ENCODE measurements around the gene ELMO1. TPM values are rescaled to one million over a fixed set of nuclear protein-coding genes. Genes with fewer than 3 reads are reported as not detected.

The ELMO1 gene
- total and polyA plus RNA-seq, 2 experiments from 2014 or later: 6.5 to 24.9 TPM

DNA sequence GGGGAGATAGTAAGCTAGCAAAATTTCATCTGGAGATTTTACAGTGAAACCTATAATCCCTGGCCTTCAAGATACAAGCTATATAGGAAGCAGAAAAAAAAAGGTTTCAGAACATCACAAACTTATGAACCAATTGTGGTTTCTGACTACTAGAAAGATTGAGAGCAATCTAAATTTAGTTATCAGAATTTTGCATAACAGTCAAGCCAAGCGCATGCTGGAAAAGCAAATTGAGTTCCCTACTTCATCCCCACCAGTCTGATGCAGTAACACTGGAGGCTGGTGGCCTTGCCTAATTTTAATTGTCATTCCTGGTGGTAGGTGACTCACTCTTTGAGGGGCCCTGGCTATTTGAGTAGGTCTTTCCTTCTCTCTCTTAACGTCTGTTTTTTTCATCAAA is 46.3 kb upstream of the ELMO1 start:
- DNase-seq (ENCODE audit: low spot score) (no peak), ATAC-seq (no peak)
- no peaks in the 10 kb centered on the region for H3K27me3 ChIP-seq (ENCODE audit: insufficient read depth)
- H3K27ac ChIP-seq (ENCODE audit: low read depth): no peak overlapping the region
- H3F3A ChIP-seq (replicated peaks; ENCODE audit: low read depth): no peaks in the 10 kb centered on the region
- 0 out of 2 replicates have a peak overlapping the region, but pooled peaks have one; percentile 8 for H2AFZ ChIP-seq
- H3K9me3 Mint-ChIP-seq: 0 out of 3 replicates have a peak, but pooled peaks cover 3% of the 10 kb centered on the region
- H3K27me3 Mint-ChIP-seq (ENCODE audit: insufficient read depth, low read depth, poor library complexity): peaks cover 3% of the 10 kb centered on the region
- no peaks in the 10 kb centered on the region for H3K36me3 ChIP-seq (ENCODE audit: insufficient read depth)
- H4K20me1 ChIP-seq (replicated peaks; ENCODE audit: insufficient read depth): no peaks in the 10 kb centered on the region
- H3K27ac Mint-ChIP-seq: peak overlapping the region; percentile 62; the same call in 1 of the 2 replicates
- no peaks in the 10 kb centered on the region for H3K79me2 ChIP-seq (replicated peaks; ENCODE audit: insufficient read depth)
- TF ChIP-seq NANOG (IDR thresholded peaks at IDR 0.05; ENCODE audit: borderline replicate concordance): no peak
- TF ChIP-seq, protein P1, sequence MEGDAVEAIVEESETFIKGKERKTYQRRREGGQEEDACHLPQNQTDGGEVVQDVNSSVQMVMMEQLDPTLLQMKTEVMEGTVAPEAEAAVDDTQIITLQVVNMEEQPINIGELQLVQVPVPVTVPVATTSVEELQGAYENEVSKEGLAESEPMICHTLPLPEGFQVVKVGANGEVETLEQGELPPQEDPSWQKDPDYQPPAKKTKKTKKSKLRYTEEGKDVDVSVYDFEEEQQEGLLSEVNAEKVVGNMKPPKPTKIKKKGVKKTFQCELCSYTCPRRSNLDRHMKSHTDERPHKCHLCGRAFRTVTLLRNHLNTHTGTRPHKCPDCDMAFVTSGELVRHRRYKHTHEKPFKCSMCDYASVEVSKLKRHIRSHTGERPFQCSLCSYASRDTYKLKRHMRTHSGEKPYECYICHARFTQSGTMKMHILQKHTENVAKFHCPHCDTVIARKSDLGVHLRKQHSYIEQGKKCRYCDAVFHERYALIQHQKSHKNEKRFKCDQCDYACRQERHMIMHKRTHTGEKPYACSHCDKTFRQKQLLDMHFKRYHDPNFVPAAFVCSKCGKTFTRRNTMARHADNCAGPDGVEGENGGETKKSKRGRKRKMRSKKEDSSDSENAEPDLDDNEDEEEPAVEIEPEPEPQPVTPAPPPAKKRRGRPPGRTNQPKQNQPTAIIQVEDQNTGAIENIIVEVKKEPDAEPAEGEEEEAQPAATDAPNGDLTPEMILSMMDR (conservative IDR thresholded peaks at IDR 0.05; ENCODE audit: low read depth in 2 of 2): no peak
- TF ChIP-seq ZNF114 (CRISPR knock-in tag; IDR thresholded peaks at IDR 0.05): no peak
- TF ChIP-seq, protein P2, sequence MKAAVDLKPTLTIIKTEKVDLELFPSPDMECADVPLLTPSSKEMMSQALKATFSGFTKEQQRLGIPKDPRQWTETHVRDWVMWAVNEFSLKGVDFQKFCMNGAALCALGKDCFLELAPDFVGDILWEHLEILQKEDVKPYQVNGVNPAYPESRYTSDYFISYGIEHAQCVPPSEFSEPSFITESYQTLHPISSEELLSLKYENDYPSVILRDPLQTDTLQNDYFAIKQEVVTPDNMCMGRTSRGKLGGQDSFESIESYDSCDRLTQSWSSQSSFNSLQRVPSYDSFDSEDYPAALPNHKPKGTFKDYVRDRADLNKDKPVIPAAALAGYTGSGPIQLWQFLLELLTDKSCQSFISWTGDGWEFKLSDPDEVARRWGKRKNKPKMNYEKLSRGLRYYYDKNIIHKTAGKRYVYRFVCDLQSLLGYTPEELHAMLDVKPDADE (IDR thresholded peaks at IDR 0.05): no peak
- TF ChIP-seq, protein P3, sequence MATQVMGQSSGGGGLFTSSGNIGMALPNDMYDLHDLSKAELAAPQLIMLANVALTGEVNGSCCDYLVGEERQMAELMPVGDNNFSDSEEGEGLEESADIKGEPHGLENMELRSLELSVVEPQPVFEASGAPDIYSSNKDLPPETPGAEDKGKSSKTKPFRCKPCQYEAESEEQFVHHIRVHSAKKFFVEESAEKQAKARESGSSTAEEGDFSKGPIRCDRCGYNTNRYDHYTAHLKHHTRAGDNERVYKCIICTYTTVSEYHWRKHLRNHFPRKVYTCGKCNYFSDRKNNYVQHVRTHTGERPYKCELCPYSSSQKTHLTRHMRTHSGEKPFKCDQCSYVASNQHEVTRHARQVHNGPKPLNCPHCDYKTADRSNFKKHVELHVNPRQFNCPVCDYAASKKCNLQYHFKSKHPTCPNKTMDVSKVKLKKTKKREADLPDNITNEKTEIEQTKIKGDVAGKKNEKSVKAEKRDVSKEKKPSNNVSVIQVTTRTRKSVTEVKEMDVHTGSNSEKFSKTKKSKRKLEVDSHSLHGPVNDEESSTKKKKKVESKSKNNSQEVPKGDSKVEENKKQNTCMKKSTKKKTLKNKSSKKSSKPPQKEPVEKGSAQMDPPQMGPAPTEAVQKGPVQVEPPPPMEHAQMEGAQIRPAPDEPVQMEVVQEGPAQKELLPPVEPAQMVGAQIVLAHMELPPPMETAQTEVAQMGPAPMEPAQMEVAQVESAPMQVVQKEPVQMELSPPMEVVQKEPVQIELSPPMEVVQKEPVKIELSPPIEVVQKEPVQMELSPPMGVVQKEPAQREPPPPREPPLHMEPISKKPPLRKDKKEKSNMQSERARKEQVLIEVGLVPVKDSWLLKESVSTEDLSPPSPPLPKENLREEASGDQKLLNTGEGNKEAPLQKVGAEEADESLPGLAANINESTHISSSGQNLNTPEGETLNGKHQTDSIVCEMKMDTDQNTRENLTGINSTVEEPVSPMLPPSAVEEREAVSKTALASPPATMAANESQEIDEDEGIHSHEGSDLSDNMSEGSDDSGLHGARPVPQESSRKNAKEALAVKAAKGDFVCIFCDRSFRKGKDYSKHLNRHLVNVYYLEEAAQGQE (IDR thresholded peaks at IDR 0.05; ENCODE audit: unreplicated experiment): no peak
- TF ChIP-seq ZNF331 (CRISPR knock-in tag; IDR thresholded peaks at IDR 0.05; ENCODE audit: low read depth): no peak
- TF ChIP-seq EZH2 (IDR thresholded peaks at IDR 0.05; ENCODE audit: low read depth, unreplicated experiment): no peak
- no peak for TF ChIP-seq JUNB (IDR thresholded peaks at IDR 0.05; ENCODE audit: unreplicated experiment)
- TF ChIP-seq, protein P4, sequence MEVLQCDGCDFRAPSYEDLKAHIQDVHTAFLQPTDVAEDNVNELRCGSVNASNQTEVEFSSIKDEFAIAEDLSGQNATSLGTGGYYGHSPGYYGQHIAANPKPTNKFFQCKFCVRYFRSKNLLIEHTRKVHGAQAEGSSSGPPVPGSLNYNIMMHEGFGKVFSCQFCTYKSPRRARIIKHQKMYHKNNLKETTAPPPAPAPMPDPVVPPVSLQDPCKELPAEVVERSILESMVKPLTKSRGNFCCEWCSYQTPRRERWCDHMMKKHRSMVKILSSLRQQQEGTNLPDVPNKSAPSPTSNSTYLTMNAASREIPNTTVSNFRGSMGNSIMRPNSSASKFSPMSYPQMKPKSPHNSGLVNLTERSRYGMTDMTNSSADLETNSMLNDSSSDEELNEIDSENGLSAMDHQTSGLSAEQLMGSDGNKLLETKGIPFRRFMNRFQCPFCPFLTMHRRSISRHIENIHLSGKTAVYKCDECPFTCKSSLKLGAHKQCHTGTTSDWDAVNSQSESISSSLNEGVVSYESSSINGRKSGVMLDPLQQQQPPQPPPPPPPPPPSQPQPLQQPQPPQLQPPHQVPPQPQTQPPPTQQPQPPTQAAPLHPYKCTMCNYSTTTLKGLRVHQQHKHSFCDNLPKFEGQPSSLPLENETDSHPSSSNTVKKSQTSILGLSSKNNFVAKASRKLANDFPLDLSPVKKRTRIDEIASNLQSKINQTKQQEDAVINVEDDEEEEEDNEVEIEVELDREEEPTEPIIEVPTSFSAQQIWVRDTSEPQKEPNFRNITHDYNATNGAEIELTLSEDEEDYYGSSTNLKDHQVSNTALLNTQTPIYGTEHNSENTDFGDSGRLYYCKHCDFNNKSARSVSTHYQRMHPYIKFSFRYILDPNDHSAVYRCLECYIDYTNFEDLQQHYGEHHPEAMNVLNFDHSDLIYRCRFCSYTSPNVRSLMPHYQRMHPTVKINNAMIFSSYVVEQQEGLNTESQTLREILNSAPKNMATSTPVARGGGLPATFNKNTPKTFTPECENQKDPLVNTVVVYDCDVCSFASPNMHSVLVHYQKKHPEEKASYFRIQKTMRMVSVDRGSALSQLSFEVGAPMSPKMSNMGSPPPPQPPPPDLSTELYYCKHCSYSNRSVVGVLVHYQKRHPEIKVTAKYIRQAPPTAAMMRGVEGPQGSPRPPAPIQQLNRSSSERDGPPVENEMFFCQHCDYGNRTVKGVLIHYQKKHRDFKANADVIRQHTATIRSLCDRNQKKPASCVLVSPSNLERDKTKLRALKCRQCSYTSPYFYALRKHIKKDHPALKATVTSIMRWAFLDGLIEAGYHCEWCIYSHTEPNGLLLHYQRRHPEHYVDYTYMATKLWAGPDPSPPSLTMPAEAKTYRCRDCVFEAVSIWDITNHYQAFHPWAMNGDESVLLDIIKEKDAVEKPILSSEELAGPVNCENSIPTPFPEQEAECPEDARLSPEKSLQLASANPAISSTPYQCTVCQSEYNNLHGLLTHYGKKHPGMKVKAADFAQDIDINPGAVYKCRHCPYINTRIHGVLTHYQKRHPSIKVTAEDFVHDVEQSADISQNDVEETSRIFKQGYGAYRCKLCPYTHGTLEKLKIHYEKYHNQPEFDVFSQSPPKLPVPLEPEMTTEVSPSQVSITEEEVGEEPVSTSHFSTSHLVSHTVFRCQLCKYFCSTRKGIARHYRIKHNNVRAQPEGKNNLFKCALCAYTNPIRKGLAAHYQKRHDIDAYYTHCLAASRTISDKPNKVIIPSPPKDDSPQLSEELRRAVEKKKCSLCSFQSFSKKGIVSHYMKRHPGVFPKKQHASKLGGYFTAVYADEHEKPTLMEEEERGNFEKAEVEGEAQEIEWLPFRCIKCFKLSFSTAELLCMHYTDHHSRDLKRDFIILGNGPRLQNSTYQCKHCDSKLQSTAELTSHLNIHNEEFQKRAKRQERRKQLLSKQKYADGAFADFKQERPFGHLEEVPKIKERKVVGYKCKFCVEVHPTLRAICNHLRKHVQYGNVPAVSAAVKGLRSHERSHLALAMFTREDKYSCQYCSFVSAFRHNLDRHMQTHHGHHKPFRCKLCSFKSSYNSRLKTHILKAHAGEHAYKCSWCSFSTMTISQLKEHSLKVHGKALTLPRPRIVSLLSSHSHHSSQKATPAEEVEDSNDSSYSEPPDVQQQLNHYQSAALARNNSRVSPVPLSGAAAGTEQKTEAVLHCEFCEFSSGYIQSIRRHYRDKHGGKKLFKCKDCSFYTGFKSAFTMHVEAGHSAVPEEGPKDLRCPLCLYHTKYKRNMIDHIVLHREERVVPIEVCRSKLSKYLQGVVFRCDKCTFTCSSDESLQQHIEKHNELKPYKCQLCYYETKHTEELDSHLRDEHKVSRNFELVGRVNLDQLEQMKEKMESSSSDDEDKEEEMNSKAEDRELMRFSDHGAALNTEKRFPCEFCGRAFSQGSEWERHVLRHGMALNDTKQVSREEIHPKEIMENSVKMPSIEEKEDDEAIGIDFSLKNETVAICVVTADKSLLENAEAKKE (CRISPR knock-in tag; IDR thresholded peaks at IDR 0.05): no peak
- no peak for TF ChIP-seq CREB1 (CRISPR knock-in tag; IDR thresholded peaks at IDR 0.05; ENCODE audit: low read depth)
- TF ChIP-seq STAT1 (IDR thresholded peaks at IDR 0.05; ENCODE audit: unreplicated experiment): no peak
- no peak for TF ChIP-seq POLR2AphosphoS5 (IDR thresholded peaks at IDR 0.05; ENCODE audit: low read depth)
- TF ChIP-seq EZH2phosphoT487 (IDR thresholded peaks at IDR 0.05; ENCODE audit: unreplicated experiment): no peak
- H3K9me2 ChIP-seq (ENCODE audit: insufficient read depth): peaks cover 3% of the 10 kb centered on the region; the same call in 1 of the 2 replicates
- H3K4me3 Mint-ChIP-seq: no peak overlapping the region
- H3K4me2 ChIP-seq: no peak overlapping the region
- H3K4me1 Mint-ChIP-seq: peaks cover 10% of the 10 kb centered on the region
- H3K4me1 ChIP-seq (ENCODE audit: insufficient read depth): no peaks in the 10 kb centered on the region; the same call in 1 of the 2 replicates
- H3K36me3 Mint-ChIP-seq (ENCODE audit: low read depth): no peaks in the 10 kb centered on the region
- H3K4me3 ChIP-seq: no peak overlapping the region

Measured in GM23338 (cell line).